GM12878 (cell line): ENCODE data around the gene WNT5A. TPM values are rescaled to one million over a fixed set of nuclear protein-coding genes. Genes with fewer than 3 reads are reported as not detected.

Source experiments
- ATAC-seq: fragments of 200-7000 bp; cut with Tn5 transposase; 3 replicates; pipeline ENCODE4 v1.9.1; 2020; ENCODE audit warnings: mild to moderate bottlenecking, moderate library complexity
- BruUV-seq: library from RNA; stranded (reverse); fragments of 400-500 nt; replicated peaks from 2 replicates; lab custom pipeline; 2021; lab: Mats Ljungman, UMichigan
- CTCF ChIA-PET: fragments of 300-600 bp; sonication (Branson Sonifier 250); formaldehyde crosslinking; extraction: SDS; loops from one replicate; lab custom pipeline; 2021; ENCODE audit warnings: inconsistent platforms; lab: Yijun Ruan, JAX
- POLR2A ChIA-PET: fragments of 350-600 bp; formaldehyde crosslinking; extraction: SDS; loops from one replicate; lab custom pipeline; 2021; ENCODE audit warnings: inconsistent platforms; lab: Charles Lee
- RAD21 ChIA-PET: fragments of 300-600 bp; sonication (Branson Sonifier 250); formaldehyde crosslinking; loops from one replicate; lab custom pipeline; 2023; ENCODE audit warnings: antibody characterized with exemption; ENCODE audit not compliant: unreplicated experiment; lab: Charles Lee
- SMC1A ChIA-PET: fragments of 300-600 bp; sonication (Branson Sonifier 250); formaldehyde crosslinking; loops from one replicate; lab custom pipeline; 2023; ENCODE audit not compliant: unreplicated experiment, uncharacterized antibody; lab: Charles Lee
- DNase-seq: peaks from one replicate; pipeline ENCODE4 v3.0.0-alpha.2; 2011; ENCODE audit warnings: low read depth, low spot score
- FAIRE-seq: peaks from 3 replicates; lab custom pipeline; 2011; peaks lifted over from hg19 to GRCh38; lab: Jason Lieb, UNC
- H2AFZ ChIP-seq: 2 replicates; pipeline ENCODE4 v1.6.0; 2011; ENCODE audit warnings: low read depth, low read length, control low read depth; ENCODE audit not compliant: control insufficient read depth
- H3K27ac ChIP-seq: 2 replicates; pipeline ENCODE4 v1.5.1; 2011; ENCODE audit warnings: control low read depth; ENCODE audit not compliant: control insufficient read depth, insufficient read depth
- H3K27me3 ChIP-seq, 2 experiments: replicated peaks in 1 of 2; 2 replicates each; pipeline versions ENCODE4 v1.6.0 to v1.6.1; 2011; ENCODE audit warnings: low read length in 1 of 2; ENCODE audit not compliant: control insufficient read depth in 2 of 2, insufficient read depth in 2 of 2
- H3K36me3 ChIP-seq, 2 experiments: 2 replicates each; pipeline ENCODE4 v1.5.1; 2011; ENCODE audit warnings: low read length in 1 of 2; ENCODE audit not compliant: control insufficient read depth in 2 of 2, insufficient read depth in 2 of 2
- H3K4me1 ChIP-seq: 2 replicates; pipeline ENCODE4 v1.6.1; 2011; ENCODE audit warnings: mild to moderate bottlenecking, low read length, moderate library complexity, mixed read lengths; ENCODE audit not compliant: control insufficient read depth, insufficient read depth
- H3K4me2 ChIP-seq: 2 replicates; pipeline ENCODE4 v1.6.0; 2011; ENCODE audit warnings: control low read depth; ENCODE audit not compliant: control insufficient read depth, insufficient read depth
- H3K4me3 ChIP-seq: fragments of 200-600 bp; sonication (generic); 2 replicates; pipeline ENCODE4 v1.5.1; 2016
- H3K79me2 ChIP-seq: 2 replicates; pipeline ENCODE4 v1.6.0; 2011; ENCODE audit warnings: low read length; ENCODE audit not compliant: control insufficient read depth, insufficient read depth
- H3K9ac ChIP-seq: 2 replicates; pipeline ENCODE4 v1.8.0; 2011; ENCODE audit warnings: low read length, control low read depth, mixed read lengths; ENCODE audit not compliant: control insufficient read depth, insufficient read depth
- H3K9me3 ChIP-seq: replicated peaks from 3 replicates; pipeline ENCODE4 v1.5.1; 2011; ENCODE audit warnings: mild to moderate bottlenecking, low read length; ENCODE audit not compliant: control insufficient read depth, insufficient read depth
- H4K20me1 ChIP-seq: 2 replicates; pipeline ENCODE4 v1.6.0; 2011; ENCODE audit not compliant: control insufficient read depth, insufficient read depth
- BMI1 ChIP-seq: fragments of 450-650 bp; IDR thresholded peaks from 2 replicates; pipeline ENCODE4 v1.6.1; 2016; ENCODE audit warnings: mild to moderate bottlenecking, moderate library complexity, borderline replicate concordance
- IKZF1 ChIP-seq: fragments of 450-650 bp; conservative IDR thresholded peaks from 2 replicates; pipeline ENCODE4 v1.6.1; 2017; ENCODE audit warnings: antibody characterized with exemption, mild to moderate bottlenecking
- KLF5 ChIP-seq: fragments of 450-650 bp; IDR thresholded peaks from 2 replicates; pipeline ENCODE4 v1.6.1; 2014; ENCODE audit warnings: mild to moderate bottlenecking; ENCODE audit not compliant: partially characterized antibody
- PAX5 ChIP-seq: IDR thresholded peaks from 2 replicates; pipeline ENCODE4 v1.6.1; 2011; ENCODE audit warnings: low read depth, low read length, borderline replicate concordance
- RBBP5 ChIP-seq: fragments of 200-600 bp; sonication (generic); conservative IDR thresholded peaks from 2 replicates; pipeline ENCODE4 v1.6.1; 2016
- STAT3 ChIP-seq: IDR thresholded peaks from 2 replicates; pipeline ENCODE4 v1.6.1; 2011; ENCODE audit warnings: low read depth, low read length, improper control_type of control experiment
- TCF3 ChIP-seq: IDR thresholded peaks from 2 replicates; pipeline ENCODE4 v1.6.1; 2012; ENCODE audit warnings: low read depth, mild to moderate bottlenecking, low read length, borderline replicate concordance; ENCODE audit not compliant: insufficient read depth
- ZNF207 ChIP-seq: fragments of 450-650 bp; IDR thresholded peaks from 2 replicates; pipeline ENCODE4 v1.6.1; 2014; ENCODE audit warnings: antibody characterized with exemption, mild to moderate bottlenecking, borderline replicate concordance
- WGBS: methylation state at CpG from one replicate; pipeline ENCODE4 v1.1.6; 2016; ENCODE audit warnings: low lambda C conversion rate; ENCODE audit not compliant: insufficient replicate concordance, insufficient coverage; ENCODE audit errors: missing lambda C conversion rate; 5-methylcytosine and 5-hydroxymethylcytosine counted together
- in situ Hi-C: fragments of 300-500 bp; cut with MboI; formaldehyde crosslinking; loops from 9 replicates; pipeline ENCODE4 v1.14.3; 2018; ENCODE audit warnings: mixed read lengths
- intact Hi-C: fragments of 100-400 bp; cut with micrococcal nuclease; formaldehyde crosslinking; loops from one replicate; pipeline ENCODE4 v1.14.2; 2022; ENCODE audit not compliant: unreplicated experiment
- polyA plus RNA-seq, 11 experiments: library from polyadenylated mRNA; depleted of rRNA in 4 of 11; unstranded in 6 of 11; stranded (reverse) in 5 of 11; fragments of >200 nt; fragmentation: Nextera tagmentation in 4 of 11; fragmentation: Illumina TruSeq in 1 of 11; extraction: Ambion mirVana in 4 of 11; extraction: Trizol in 1 of 11; gene quantifications; 1 replicate in 1 of 11; 2 replicates in 10 of 11; pipeline versions ENCODE4 v1.2.1 to v1.2.3, GENCODE V29; 2011 to 2016; ENCODE audit warnings: inconsistent platforms in 2 of 11, missing spikeins in 2 of 11, low read depth in 1 of 11
- total RNA-seq, 4 experiments: library from RNA; depleted of rRNA in 3 of 4; stranded (reverse); fragments of >200 nt in 3 of 4; fragmentation: Illumina TruSeq in 1 of 4; extraction: Trizol in 1 of 4; gene quantifications; 2 replicates each; pipeline versions ENCODE4 v1.2.1 to v1.2.3, GENCODE V29; 2013 to 2021
- TF ChIP-seq, protein P1 (sequence below): fragments of 450-650 bp; IDR thresholded peaks from 2 replicates; pipeline ENCODE4 v1.6.1; 2018; ENCODE audit warnings: mild to moderate bottlenecking, low read depth, moderate library complexity; ENCODE audit not compliant: partially characterized antibody
- TF ChIP-seq, protein P2 (sequence below): fragments of 150-350 bp; IDR thresholded peaks from 2 replicates; pipeline ENCODE4 v1.6.1; 2016; ENCODE audit warnings: low read depth, low read length
- TF ChIP-seq, protein P3 (sequence below): IDR thresholded peaks from 2 replicates; pipeline ENCODE4 v1.6.1; 2011; ENCODE audit warnings: mild to moderate bottlenecking, low read depth, low read length, moderate library complexity; ENCODE audit not compliant: insufficient replicate concordance

The WNT5A gene
- total and polyA plus RNA-seq, 10 of the 15 experiments (the other 5 are each of a cell fraction or from before 2014, with no cell fraction given): 0.06 to 2.8 (median 0.39) TPM

DNA sequence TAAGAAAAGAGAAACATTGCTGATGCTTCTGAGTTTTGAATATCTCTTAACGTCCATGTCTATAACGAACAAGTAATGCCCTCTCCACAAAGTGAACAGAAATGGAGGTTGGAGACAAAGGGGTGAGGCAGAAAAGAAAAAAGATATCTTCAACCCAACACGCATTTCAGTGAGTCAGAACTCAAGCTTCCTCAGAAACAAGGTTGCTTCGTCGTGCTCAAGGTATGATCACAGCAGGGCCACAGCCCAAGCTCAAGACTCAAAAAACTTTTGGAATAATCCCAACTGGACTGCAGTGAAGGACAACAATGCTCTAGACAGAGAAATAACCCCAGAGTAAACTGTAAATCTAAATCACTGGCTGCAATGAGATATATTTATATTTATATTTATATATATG lies 18.9 kb downstream of the WNT5A start:
- ATAC-seq (no peak), DNase-seq (no peak), FAIRE-seq (no peak)
- Histone ChIP-seq H3K9ac (no peak overlapping the region), H3K27me3 (no peaks in the 10 kb centered on the region), H3K9me3 (no peaks in the 10 kb centered on the region), H3K27ac (no peak overlapping the region), H4K20me1 (no peaks in the 10 kb centered on the region), H3K4me3 (no peak overlapping the region), H3K4me2 (no peak overlapping the region), H3K79me2 (no peaks in the 10 kb centered on the region), H2AFZ (no peak overlapping the region), H3K36me3 (no peaks in the 10 kb centered on the region), H3K4me1 (no peaks in the 10 kb centered on the region)
- in situ Hi-C loops: no loop called here
- POLR2A ChIA-PET: no interaction called here
- RAD21 ChIA-PET: no interaction called here
- TF ChIP-seq, protein P1, sequence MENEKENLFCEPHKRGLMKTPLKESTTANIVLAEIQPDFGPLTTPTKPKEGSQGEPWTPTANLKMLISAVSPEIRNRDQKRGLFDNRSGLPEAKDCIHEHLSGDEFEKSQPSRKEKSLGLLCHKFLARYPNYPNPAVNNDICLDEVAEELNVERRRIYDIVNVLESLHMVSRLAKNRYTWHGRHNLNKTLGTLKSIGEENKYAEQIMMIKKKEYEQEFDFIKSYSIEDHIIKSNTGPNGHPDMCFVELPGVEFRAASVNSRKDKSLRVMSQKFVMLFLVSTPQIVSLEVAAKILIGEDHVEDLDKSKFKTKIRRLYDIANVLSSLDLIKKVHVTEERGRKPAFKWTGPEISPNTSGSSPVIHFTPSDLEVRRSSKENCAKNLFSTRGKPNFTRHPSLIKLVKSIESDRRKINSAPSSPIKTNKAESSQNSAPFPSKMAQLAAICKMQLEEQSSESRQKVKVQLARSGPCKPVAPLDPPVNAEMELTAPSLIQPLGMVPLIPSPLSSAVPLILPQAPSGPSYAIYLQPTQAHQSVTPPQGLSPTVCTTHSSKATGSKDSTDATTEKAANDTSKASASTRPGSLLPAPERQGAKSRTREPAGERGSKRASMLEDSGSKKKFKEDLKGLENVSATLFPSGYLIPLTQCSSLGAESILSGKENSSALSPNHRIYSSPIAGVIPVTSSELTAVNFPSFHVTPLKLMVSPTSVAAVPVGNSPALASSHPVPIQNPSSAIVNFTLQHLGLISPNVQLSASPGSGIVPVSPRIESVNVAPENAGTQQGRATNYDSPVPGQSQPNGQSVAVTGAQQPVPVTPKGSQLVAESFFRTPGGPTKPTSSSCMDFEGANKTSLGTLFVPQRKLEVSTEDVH: no peak
- TF ChIP-seq, protein P2, sequence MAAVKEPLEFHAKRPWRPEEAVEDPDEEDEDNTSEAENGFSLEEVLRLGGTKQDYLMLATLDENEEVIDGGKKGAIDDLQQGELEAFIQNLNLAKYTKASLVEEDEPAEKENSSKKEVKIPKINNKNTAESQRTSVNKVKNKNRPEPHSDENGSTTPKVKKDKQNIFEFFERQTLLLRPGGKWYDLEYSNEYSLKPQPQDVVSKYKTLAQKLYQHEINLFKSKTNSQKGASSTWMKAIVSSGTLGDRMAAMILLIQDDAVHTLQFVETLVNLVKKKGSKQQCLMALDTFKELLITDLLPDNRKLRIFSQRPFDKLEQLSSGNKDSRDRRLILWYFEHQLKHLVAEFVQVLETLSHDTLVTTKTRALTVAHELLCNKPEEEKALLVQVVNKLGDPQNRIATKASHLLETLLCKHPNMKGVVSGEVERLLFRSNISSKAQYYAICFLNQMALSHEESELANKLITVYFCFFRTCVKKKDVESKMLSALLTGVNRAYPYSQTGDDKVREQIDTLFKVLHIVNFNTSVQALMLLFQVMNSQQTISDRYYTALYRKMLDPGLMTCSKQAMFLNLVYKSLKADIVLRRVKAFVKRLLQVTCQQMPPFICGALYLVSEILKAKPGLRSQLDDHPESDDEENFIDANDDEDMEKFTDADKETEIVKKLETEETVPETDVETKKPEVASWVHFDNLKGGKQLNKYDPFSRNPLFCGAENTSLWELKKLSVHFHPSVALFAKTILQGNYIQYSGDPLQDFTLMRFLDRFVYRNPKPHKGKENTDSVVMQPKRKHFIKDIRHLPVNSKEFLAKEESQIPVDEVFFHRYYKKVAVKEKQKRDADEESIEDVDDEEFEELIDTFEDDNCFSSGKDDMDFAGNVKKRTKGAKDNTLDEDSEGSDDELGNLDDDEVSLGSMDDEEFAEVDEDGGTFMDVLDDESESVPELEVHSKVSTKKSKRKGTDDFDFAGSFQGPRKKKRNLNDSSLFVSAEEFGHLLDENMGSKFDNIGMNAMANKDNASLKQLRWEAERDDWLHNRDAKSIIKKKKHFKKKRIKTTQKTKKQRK: no peak
- TF ChIP-seq, protein P3, sequence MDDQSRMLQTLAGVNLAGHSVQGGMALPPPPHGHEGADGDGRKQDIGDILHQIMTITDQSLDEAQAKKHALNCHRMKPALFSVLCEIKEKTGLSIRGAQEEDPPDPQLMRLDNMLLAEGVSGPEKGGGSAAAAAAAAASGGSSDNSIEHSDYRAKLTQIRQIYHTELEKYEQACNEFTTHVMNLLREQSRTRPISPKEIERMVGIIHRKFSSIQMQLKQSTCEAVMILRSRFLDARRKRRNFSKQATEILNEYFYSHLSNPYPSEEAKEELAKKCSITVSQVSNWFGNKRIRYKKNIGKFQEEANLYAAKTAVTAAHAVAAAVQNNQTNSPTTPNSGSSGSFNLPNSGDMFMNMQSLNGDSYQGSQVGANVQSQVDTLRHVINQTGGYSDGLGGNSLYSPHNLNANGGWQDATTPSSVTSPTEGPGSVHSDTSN: no peak
- no peak for TF ChIP-seq ZNF207
- no peak for TF ChIP-seq IKZF1
- no peak for TF ChIP-seq RBBP5
- TF ChIP-seq KLF5: no peak
- TF ChIP-seq STAT3: no peak
- no peak for TF ChIP-seq BMI1
- TF ChIP-seq TCF3: no peak
- TF ChIP-seq PAX5: no peak
- WGBS: 22% methylated on average over 5 of the region's 5 CpGs
- intact Hi-C loops: no loop called here
- SMC1A ChIA-PET: interaction anchor here (1.1 kb wide), 1 partner anchor 10 kb away, joined by 3 read pairs; no protein-coding TSS in a partner anchor
- BruUV-seq: no TSS peak
- CTCF ChIA-PET: interaction anchor here (1.0 to 1.8 kb wide), 2 partner anchors 34 to 280 kb away, joined by 3 to 4 read pairs; no protein-coding TSS in a partner anchor
